Suppressor macrophage treated with lipopolysaccharide for 4 hours (primary cell): Measurements from ENCODE around the gene TGFBR1.

ENCODE experiments used
- DNase-seq: peaks from one replicate; pipeline ENCODE4 v3.0.0-alpha.2; 2020

The TGFBR1 gene

DNA sequence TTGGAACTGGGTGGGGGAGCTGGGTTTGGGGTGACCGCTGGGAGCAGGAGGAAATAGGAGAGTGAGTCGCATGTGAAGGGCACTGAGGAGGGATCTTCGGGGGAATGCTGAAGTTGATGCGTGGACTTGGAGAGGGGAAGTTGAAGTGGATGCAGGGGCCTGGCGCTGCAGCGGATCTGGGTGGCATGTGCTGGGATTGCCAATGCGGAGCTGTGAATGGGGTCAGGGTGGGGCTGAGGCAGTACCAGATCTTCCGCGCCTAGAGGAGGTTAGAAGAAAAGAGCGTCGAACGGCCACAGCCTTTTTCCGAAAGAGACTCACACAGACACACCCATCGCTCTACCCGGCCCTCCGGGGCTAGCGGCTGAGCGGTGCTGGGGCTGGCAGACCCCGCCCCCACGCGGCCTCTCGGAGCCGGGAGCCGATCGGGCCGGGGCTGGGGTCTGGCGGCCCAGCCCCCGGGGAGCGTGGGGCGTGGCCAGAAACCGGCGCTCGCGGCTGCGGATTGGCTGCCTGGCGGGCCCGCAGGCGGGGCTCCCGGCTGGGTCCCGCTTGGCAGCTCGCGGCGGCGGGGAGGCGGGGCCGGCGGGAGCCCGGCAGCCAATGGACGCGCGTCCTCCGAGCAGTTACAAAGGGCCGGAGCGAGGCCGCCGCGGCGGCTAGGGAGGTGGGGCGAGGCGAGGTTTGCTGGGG is at the start of gene TGFBR1:
TGFBR1 (plus strand) TSS at position 655 of the 693 bp plus-strand sequence. CDS start 93 bp downstream, outside the sequence.
- peak; percentile 97 for DNase-seq

- DNase-seq, result no peak
Measured at GRCh38 chr9:99055384-99055783, 49.5 kb upstream of the TGFBR1 start.

DNA sequence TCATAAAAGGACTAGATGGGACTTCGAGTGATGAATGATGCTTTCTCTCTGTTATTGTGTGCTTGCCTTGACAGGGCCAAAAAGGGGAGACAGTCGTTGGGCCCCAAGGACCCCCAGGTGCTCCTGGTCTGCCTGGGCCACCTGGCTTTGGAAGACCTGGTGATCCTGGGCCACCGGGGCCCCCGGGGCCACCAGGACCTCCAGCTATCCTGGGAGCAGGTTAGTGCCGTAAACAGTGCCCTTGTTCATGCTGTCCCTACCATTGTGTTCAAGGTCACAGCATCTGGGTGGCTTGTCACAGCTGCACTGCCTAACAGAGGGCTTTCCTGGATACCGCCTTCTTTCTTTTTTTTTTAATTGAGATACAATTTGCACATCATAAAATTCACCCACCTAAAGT is 48.7 kb upstream of the TGFBR1 start:
- DNase-seq, result no peak

DNA sequence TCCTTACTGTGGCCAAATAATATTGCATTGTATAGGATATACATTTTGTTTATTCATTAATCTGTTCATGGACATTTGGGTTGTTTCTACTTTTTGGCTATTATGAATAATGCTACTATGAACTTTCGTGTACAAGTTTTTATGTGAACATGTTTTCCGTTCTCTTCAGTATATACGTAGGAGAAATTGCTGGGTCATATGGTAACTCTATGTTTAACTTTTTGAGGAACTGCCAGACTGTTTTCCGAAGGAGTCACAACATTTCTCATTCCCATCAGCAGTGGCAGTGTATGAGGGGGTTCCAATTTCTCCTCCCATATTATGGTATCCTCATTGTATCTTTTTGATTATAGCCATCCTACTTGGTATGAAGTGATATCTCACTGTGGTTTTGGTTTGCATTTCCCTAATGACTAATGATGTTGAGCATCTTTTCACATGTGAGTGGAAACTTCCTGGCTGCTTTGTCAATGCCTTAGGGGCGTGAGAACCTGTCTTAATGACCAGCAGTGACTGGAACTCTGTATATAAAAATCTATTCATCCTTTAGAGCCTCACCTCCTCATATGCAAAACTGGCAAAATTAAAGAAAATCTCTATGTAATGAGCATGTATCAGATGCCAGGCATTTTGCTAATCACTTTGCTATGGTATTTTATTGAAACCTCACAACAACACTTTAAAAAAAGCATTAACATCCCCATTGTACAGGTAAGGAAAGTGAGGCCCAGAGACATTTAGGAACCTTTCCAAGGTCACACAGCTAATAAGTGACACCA is 47.8 kb upstream of the TGFBR1 start:
- peak; percentile 75 for DNase-seq

DNA sequence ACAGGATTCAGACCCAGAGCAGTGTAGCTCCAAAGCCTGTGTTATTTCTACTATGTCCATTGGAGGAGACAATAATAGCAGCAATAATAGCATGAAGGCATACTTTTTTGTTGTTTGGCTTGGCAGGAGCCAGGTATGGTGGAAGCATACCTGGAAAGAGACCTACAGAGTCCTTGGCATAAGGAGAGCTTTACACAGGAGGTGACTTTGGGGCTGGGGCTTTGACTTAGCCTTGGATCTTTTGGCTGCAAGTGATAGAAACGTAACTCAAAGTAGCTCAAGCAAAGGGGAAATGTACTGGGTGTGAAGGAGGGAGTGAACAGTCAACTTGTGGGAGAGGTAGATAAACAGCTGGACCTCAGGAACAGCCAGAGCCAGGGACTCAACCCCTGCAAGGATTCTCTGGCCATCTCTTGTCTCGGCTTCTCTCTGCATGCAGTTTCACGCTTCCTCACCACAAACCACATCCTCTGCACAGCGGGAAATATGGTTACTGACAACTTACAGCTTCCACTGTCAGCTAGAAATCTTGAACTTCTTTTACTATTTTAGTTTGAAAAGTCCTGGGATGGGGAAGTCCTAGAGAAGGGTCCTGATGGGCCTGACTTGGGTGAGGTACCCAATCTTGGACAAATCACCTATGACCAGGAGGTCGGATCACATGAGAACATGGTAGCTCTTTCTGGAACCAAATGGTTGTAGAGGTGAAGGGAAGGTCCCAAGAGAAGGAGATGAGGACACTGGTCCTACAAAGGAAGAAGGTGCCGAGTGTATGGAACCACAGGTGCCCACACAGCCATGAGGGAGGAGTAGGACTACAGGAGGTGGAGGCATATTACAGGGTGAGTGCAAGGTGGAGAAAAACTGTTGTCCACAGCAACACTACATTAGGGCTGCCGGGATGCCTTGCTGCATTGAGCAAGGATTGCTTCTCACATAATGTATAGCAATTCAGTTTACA is 47.0 kb upstream of the TGFBR1 start:
- DNase-seq, result peak; percentile 74

- peak; percentile 93 for DNase-seq
Measured at GRCh38 chr9:99058964-99059921, 45.7 kb upstream of the TGFBR1 start.

GRCh38 chr9:99060621-99061020 is 44.3 kb upstream of the TGFBR1 start:
- DNase-seq, result no peak

- no peak for DNase-seq
Measured at GRCh38 chr9:99062549-99062948, 42.4 kb upstream of the TGFBR1 start.

DNA sequence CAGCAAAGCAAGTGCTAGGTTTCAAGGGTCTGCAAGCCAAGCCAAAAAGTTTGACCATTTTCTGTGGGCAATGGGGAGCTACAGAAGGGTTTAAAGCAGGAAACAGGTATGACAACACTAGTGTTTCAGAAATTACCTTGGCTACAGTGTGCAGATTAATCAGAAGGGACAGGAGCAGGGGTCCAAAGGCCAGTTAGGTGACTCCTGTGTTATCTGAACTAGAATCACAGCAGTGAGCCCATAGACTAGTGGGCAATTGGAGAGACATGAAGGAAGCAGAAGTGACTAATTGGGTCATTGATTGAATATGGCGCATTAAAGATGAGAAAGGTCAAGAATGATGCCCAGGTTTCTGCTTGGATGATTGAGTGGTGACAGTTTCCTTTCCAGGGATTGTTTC is 41.4 kb upstream of the TGFBR1 start:
- no peak for DNase-seq

- no peak for DNase-seq
Measured at GRCh38 chr9:99066571-99066970, 38.3 kb upstream of the TGFBR1 start.

- no peak for DNase-seq
Measured at GRCh38 chr9:99069075-99069474, 35.8 kb upstream of the TGFBR1 start.

DNA sequence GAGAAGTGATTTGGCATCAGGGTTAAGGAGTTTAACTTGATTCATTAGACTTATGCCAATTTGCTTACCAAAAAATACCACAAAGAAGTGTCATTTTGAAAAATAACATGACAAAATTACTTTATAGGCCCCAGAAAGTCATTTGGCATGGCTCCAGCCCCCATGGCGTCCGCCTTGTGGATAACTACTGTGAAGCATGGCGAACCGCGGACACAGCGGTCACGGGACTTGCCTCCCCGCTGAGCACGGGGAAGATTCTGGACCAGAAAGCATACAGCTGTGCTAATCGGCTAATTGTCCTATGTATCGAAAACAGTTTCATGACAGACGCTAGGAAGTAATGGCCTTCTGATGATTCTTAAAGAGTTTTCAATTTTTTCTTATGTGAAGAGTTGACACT is 35.4 kb upstream of the TGFBR1 start:
- DNase-seq, result no peak

DNA sequence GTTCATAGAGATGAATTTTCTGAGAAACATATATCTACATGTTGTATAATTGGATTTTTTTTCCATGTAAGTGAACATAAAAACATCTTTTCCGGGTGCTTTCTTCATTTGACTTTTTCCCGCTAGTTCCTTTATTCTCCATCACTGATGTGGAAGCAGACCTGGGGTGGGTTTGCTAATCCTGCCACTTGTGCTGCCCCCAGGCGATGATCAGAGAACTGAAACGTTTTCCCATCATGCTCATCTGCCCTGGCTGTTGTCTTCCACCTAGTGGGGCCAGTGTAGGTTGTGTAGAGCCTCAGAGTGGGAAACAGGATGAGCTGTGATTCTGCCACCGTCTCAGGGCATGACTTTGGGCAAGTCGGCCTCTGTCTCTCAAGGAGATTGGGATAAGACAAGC is 34.2 kb upstream of the TGFBR1 start:
- DNase-seq, result no peak

- no peak for DNase-seq
Measured at GRCh38 chr9:99071313-99072039, 33.4 kb upstream of the TGFBR1 start.

GRCh38 chr9:99072040-99072394 is 32.9 kb upstream of the TGFBR1 start:
- DNase-seq, result no peak

DNA sequence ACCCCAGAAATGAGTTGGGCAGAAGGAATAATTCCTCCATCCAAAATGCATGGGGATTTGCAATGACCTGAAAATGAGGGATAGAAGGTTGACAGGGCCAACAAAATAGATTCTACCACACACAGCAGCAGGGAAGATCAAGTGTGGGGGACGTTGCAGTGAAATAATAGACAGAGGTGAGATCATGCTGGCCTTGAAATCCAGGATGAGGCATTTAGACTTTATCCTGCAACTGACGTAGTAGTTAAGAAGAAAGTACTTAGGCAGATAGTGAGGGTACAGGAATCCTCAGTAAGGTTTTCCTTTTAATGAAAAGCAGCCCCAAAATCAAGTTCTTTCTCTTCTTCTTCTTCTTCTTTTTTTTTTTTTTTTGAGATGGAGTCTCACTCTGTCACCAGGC is 31.6 kb upstream of the TGFBR1 start:
- no peak for DNase-seq

GRCh38 chr9:99073985-99074901 is 30.7 kb upstream of the TGFBR1 start:
- DNase-seq, result no peak

DNA sequence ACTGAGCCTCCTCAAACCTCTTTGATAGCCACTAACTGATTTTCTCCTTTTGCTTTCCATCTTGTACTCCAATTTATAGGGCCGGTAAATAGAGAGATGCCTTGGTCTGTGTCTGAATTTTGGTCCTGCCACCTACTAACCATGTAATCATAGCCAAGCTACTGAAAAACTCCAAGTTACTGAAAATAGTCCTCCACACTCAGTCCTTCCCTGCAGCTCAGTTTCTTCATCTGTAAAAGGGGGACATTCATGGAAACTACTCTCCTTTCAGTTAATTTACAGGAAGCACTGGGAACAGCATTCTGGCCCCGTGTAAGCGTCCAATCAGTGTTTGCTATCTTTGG is 30.0 kb upstream of the TGFBR1 start:
- no peak for DNase-seq

DNA sequence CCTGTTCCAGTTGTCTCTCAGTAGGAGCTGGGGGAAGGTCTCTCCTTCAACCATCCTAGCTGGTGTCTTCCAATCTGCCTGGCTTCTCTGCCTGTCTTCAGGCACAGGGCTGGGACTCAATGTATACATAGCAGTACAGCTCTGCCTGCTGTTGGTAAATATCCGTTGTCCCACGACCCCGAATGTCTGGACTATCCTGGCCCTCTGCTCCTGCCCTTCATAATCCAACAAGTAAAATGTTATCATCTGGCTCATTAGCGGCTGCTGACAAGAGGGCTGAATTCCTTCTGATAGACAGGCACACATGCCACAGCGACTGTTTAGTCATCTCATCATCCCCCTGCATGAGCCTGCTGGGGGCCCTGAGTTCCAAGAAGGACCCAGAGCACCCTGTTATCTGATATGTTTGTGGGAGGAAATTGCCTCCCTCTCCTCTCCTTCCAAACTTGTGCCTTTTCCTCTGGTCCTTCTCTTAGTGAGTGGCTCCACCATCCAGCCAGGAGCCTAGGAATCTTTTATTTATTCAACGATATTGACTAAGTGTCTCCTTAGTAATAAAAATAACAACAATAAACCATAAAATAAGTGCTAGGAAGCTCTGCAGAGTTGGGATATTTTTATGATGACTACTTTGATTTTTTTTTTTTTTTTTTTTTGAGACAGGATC is 29.5 kb upstream of the TGFBR1 start:
- DNase-seq, result no peak

DNA sequence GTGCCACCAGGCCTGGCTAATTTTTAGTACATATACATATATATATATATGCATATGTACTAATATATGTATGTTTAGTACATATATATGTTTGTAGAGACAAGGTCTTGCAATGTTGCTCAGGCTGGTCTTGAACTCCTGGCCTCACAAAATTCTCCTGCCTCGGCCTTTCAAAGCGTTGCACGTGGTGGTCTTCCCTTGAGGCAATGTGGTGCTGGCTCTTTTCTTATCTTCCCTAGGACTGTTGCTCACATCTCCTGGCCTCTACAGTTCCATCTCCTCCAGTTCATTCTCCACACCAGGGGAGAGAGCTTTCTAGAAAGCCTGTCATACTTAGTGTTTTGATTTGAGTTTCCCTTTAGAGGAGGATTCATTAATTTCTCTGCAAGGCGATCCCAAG is 28.9 kb upstream of the TGFBR1 start:
- DNase-seq, result no peak
